Fibroblast of villous mesenchyme (primary cell): ENCODE data around the gene BCR. TPM values are rescaled to one million over a fixed set of nuclear protein-coding genes. Genes with fewer than 3 reads are reported as not detected.

ENCODE experiments used
- DNase-seq: peaks from one replicate; pipeline ENCODE4 v3.0.0-alpha.2; 2010; ENCODE audit warnings: low read depth
- H3K4me3 ChIP-seq: 2 replicates; pipeline ENCODE4 v1.5.1; 2011; ENCODE audit warnings: low read depth, mild to moderate bottlenecking, low read length
- CTCF ChIP-seq: IDR thresholded peaks from 2 replicates; pipeline ENCODE4 v1.5.1; 2012; ENCODE audit warnings: low read depth, mild to moderate bottlenecking, low read length; ENCODE audit not compliant: insufficient read depth
- total RNA-seq: library from RNA; depleted of rRNA; stranded (reverse); fragments of >200 nt; gene quantifications from 2 replicates; pipeline ENCODE4 v1.2.3, GENCODE V29; 2012

Gene BCR
- total RNA-seq, 1 donor = 36.7 TPM

GRCh38 chr22:23281406-23282088 is 101.2 kb downstream of the BCR start:
- no peak overlapping the region for H3K4me3 ChIP-seq
- peak; percentile 75 for DNase-seq
- peak; percentile 92 for TF ChIP-seq CTCF

- TF ChIP-seq CTCF = no peak
- peak; percentile 42 for DNase-seq
- no peak overlapping the region for H3K4me3 ChIP-seq
Observed at GRCh38 chr22:23282089-23282501, 101.8 kb downstream of the BCR start.

- no peak for TF ChIP-seq CTCF
- no peak overlapping the region for H3K4me3 ChIP-seq
- no peak for DNase-seq
Observed at GRCh38 chr22:23282516-23282915, 102.2 kb downstream of the BCR start.

- DNase-seq = no peak
- H3K4me3 ChIP-seq = no peak overlapping the region
- TF ChIP-seq CTCF = no peak
Observed at GRCh38 chr22:23282986-23283385, 102.7 kb downstream of the BCR start.

GRCh38 chr22:23283591-23284503 is 103.5 kb downstream of the BCR start:
- DNase-seq = no peak
- TF ChIP-seq CTCF = no peak
- no peak overlapping the region for H3K4me3 ChIP-seq

GRCh38 chr22:23284504-23285033 is 104.3 kb downstream of the BCR start:
- no peak for DNase-seq
- no peak overlapping the region for H3K4me3 ChIP-seq
- TF ChIP-seq CTCF = no peak
